ENCODE data around the gene BABAM2.

Gene BABAM2

DNA sequence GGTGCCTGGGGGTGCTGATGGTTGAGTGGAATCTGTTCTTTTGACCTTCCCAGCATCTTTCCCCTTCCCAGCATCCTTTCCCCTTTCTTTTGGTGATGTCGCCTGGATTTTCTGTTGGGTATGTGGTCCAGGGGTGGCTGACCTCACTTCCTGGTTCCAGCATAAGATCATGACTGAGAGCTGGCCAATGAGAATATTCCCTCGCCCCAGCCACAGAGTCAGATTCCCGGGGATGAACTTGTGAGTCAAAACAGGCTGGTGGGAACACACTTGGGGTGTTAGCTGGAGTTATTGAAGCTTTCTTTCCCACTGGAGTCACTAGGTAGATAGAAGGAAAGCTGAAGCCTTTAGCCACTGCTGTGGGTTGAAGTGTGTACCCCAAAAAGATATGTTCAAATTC, 474.1 kb downstream of the BABAM2 start:
- Histone ChIP-seq H3K79me2 (no peaks in the 10 kb centered on the region), H3K4me2 (ENCODE audit: low read length) (no peak overlapping the region), H3K9me3 (ENCODE audit: control insufficient read depth, low read length) (no peaks in the 10 kb centered on the region), H3K27me3 (ENCODE audit: control insufficient read depth, insufficient read depth, low read length) (no peaks in the 10 kb centered on the region), H3K36me3 (ENCODE audit: control insufficient read depth, insufficient read depth, low read length) (no peaks in the 10 kb centered on the region), H3K27ac (no peak overlapping the region), H3K4me1 (peaks cover 10% of the 10 kb centered on the region), H3K9ac (no peak overlapping the region), H3K4me3 (ENCODE audit: low read depth, low read length) (no peak overlapping the region), H2AFZ (no peak overlapping the region)
- TF ChIP-seq, protein P1, sequence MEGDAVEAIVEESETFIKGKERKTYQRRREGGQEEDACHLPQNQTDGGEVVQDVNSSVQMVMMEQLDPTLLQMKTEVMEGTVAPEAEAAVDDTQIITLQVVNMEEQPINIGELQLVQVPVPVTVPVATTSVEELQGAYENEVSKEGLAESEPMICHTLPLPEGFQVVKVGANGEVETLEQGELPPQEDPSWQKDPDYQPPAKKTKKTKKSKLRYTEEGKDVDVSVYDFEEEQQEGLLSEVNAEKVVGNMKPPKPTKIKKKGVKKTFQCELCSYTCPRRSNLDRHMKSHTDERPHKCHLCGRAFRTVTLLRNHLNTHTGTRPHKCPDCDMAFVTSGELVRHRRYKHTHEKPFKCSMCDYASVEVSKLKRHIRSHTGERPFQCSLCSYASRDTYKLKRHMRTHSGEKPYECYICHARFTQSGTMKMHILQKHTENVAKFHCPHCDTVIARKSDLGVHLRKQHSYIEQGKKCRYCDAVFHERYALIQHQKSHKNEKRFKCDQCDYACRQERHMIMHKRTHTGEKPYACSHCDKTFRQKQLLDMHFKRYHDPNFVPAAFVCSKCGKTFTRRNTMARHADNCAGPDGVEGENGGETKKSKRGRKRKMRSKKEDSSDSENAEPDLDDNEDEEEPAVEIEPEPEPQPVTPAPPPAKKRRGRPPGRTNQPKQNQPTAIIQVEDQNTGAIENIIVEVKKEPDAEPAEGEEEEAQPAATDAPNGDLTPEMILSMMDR (IDR thresholded peaks at IDR 0.05) = no peak

- Histone ChIP-seq H2AFZ (peak overlapping the region; percentile 53), H3K4me2 (ENCODE audit: low read length) (no peak overlapping the region), H3K79me2 (no peaks in the 10 kb centered on the region), H3K27me3 (ENCODE audit: control insufficient read depth, insufficient read depth, low read length) (no peaks in the 10 kb centered on the region), H3K27ac (no peak overlapping the region), H3K4me1 (peaks cover 10% of the 10 kb centered on the region), H3K36me3 (ENCODE audit: control insufficient read depth, insufficient read depth, low read length) (no peaks in the 10 kb centered on the region), H3K4me3 (ENCODE audit: low read depth, low read length) (no peak overlapping the region), H3K9me3 (ENCODE audit: control insufficient read depth, low read length) (no peaks in the 10 kb centered on the region), H3K9ac (no peak overlapping the region)
- TF ChIP-seq, protein P1 (IDR thresholded peaks at IDR 0.05) = no peak
Observed at GRCh38 chr2:28365158-28365557, 474.6 kb downstream of the BABAM2 start.

DNA sequence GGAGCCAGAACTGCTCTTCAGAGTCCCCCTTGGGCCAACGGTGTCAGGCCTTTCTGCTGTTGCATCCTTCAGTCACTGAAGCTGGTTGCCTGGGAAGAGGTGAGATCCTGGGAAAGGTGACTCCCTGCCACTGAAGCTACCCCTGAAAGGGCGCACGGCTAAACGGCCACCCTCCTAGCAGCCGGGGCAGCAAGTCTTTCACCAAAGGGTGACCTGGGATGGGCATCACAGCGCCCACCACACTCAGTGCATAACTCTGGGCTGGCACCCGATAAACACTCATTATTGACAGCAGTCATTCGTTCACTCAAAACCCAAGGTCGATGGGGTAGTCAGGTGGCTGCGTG, 475.6 kb downstream of the BABAM2 start:
- Histone ChIP-seq H3K9ac (no peak overlapping the region), H3K36me3 (ENCODE audit: control insufficient read depth, insufficient read depth, low read length) (no peaks in the 10 kb centered on the region), H3K4me2 (ENCODE audit: low read length) (no peak overlapping the region), H3K27ac (no peak overlapping the region), H3K4me3 (ENCODE audit: low read depth, low read length) (no peak overlapping the region), H3K27me3 (ENCODE audit: control insufficient read depth, insufficient read depth, low read length) (no peaks in the 10 kb centered on the region), H3K4me1 (peaks cover 10% of the 10 kb centered on the region), H2AFZ (peak overlapping the region; percentile 66), H3K79me2 (no peaks in the 10 kb centered on the region), H3K9me3 (ENCODE audit: control insufficient read depth, low read length) (no peaks in the 10 kb centered on the region)
- TF ChIP-seq, protein P1 (IDR thresholded peaks at IDR 0.05) = no peak

- Histone ChIP-seq H3K4me2 (ENCODE audit: low read length) (no peak overlapping the region), H3K9me3 (ENCODE audit: control insufficient read depth, low read length) (no peaks in the 10 kb centered on the region), H3K79me2 (no peaks in the 10 kb centered on the region), H3K27ac (no peak overlapping the region), H3K36me3 (ENCODE audit: control insufficient read depth, insufficient read depth, low read length) (no peaks in the 10 kb centered on the region), H3K27me3 (ENCODE audit: control insufficient read depth, insufficient read depth, low read length) (no peaks in the 10 kb centered on the region), H3K4me3 (ENCODE audit: low read depth, low read length) (no peak overlapping the region), H3K9ac (no peak overlapping the region), H3K4me1 (peaks cover 10% of the 10 kb centered on the region), H2AFZ (peak overlapping the region; percentile 66)
- TF ChIP-seq, protein P1 (IDR thresholded peaks at IDR 0.05) = no peak
Observed at GRCh38 chr2:28366496-28367282, 476.2 kb downstream of the BABAM2 start.

All from parathyroid adenoma (tissue), 2 donors.